Fibroblast of skin of right biceps (primary cell): Measurements from ENCODE around the gene DIP2B.
A peak's percentile ranks its signal among the peaks of the same experiment; 100 is the strongest.

Experiments
- DNase-seq: peaks from one replicate; pipeline ENCODE4 v3.0.0-alpha.2; 2013

The DIP2B gene

DNA sequence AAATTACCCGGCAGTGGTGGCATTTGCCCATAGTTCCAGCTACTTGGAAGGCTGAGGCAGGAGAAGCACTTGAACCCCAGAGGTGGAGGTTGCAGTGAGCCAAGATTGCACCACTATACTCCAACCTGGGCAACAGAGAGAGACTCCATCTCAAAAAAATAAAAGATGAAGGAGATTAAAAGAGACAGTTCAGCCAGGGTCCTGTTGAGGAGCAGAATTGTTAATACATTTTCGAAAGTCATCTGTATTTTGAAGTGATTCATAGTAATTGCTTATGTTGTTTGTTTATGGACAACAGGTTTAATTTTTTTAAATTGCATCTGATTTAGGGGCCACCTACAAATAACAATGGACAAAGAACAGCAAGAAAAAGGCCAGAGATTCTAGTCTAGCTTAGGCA lies 112.9 kb downstream of the DIP2B start:
- no peak for DNase-seq

DNA sequence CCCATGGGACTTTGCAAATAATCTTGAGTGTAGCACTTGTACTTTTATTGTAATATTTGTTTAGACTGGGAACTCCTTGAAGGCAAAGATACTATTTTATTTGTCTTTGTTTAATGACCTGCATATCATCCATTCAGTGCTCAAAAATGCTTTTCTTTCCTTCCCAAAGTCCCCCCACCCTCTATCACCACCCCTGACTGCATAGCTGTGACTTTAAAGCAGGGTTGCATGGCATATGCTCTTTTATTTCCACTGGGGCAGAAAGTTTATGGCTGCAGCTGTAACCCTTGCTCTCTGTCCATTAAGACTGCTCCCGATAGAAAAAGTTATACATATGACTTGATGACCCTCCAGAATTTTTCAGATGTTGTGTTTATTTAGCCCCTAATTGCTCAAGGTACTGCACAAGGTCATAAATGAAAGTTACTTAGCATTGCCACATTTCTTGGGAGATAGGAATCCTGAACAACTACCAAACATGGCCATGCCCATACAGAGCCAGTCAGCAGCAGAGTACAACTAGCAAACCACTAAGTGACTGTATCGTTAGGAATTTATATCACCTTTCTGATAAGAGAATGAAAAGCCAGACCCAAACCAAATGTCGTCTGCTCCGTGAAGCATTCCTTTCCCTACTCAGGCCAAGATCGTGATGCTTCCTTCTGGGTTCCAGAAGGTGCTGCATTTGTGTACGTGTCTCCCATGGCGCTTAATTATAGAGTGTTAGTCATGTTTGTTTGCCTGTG lies 114.3 kb downstream of the DIP2B start:
- peak; percentile 76 for DNase-seq

DNA sequence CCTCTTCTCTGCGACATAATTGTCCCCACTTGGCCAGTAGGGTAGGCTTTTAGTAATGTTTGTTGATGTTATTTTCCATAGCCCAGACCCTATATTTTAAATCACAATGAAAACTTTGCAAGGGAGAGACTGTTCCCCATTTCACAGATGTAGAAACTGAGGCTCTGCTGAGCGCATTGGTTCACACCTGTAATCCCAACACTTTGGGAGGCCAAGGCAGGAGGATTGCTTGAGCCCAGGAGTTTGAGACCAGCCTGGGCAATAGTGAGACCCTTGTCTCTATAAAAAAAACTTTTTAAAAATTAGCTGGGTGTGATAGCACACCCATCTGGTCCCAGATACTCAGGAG lies 114.8 kb downstream of the DIP2B start:
- DNase-seq = no peak

DNA sequence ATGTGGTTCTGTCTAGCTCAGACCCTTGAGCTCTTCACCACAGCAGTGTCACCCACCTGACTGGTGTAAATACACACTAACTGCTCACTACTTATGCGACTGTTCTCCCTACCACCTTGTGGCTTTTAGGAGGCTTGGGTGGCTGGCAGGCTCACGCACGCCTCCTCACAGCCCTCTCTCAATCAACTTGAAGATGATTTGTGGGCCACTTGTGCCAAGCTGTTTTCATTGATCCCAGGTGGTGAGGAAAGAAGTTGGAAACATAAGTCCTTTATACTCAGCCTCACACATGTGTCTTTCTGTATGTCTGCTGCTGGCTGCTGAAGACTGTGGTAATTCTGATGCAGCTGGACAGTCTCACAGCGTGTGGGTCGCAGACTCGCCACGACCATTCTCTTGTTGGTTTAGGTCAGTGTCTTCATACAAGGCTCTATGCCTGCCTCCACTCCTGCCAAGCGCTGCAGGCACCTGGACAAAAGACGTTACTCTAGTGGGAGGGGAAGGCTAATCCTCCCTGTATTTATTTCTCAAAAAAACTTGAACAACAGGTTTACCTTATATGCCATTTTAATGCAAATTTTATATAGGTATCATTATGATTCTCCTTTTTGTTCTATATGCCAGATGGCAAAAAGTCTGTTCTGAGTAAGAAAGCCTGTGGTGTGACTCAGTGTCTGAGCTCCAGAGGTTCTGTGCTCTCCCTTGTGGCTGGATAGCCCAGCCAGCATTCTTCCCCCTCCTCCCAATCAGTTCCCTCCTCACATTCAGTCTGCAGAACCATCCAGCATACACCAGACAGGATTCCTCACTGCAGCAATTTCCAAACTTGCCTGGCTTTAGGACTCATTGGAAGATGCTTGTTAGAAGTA lies 115.6 kb downstream of the DIP2B start:
- peak; percentile 91 for DNase-seq

DNA sequence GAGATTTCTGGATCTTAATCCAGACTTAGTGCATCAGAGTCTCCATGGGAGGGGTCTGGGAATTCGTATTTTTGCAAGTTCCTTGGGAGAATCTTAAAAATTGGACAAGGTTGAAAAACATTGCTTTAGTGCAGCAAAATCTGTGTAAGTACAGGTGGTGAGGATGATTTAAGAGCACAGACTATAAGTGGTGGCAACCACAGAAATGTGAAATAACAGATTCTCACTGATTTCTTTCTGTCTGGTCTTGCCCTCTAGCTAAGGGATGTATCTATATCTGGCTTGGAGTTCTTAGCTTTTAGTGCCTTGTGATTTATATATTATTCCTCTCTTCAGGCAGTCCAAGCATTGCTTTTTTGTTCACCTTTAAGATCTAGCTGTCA lies 116.2 kb downstream of the DIP2B start:
- DNase-seq = no peak

DNA sequence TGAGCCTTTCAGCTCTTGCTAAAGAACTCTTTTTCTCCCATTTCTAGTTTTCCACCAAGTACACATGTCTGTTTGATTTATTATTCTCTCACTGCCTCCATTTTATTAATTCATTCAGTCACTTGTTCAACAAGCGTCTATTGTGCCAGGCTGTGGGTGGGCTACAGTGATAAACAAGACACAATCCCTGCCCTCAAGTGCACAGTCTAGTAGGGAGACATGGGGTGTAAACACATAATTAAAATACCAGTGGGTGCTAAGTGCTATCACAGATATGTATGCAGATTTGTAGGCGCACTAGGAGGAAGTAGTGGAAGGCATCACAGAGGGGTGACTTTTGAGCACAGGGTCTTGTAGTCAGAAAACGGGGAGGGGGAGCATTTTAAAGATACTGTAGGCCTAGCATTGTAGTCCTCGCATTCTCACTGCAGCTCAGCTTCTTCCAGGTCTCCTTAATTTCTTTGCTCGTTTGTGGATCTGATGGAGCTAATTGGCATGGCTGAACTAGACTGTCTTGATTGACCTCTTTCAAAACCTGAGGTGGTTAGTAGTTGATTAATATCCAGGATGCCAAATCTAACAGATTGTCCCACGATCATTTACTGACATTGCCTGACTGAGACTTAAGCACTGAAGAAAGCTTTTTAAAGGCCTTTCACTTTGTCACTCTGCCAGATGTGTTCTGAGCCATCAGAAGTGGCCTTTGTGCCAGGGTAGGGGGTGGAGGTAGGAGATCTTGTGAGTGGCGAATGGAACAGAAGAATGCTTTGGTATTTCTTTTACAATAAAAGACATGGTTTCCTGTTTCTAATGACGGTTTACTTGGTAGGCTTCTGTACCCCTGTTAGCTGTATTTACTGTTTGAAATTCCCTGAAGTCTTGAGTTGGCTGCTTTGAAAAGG lies 116.9 kb downstream of the DIP2B start:
- DNase-seq = peak; percentile 19

DNA sequence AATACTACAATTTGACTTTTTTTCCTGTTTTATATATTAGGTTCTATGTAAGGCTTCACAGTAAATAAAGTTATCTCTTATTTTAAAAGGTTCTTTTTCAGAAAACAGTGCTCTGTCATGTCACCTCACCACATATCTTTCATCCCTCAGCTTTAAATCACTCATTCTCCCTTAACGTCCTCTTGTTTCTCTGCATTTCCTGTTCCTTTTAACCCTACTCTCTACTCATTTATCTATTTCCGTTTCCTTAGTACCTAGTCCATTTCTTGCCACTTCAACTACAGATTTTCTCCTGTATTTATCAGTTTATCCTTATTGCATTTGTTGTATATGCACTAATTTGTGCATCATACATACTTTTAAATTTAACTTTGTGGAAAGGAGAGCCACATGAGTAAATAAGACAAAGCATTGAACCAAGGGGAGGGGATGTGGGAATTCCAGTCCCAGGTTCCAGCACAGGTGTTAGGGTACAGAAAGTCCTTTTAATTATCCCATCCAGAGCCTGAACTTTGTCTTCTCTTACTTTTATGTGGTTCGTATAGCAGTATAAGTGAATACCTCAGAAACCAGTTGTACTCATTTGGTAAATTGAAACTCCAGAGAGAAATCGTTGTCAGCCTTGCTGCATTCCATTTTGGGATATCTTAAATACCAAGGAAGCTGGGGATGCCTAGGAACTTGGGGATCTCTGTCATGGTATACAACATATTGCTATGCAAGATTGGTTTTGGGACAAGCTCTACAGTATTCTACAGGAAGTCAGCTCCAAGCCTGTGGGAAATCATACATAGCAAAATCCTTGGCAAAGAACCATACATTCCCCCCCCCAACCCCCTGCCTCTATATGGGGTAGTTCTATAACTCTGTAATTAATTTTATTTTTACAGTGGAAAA lies 120.5 kb downstream of the DIP2B start:
- DNase-seq = peak; percentile 75

DNA sequence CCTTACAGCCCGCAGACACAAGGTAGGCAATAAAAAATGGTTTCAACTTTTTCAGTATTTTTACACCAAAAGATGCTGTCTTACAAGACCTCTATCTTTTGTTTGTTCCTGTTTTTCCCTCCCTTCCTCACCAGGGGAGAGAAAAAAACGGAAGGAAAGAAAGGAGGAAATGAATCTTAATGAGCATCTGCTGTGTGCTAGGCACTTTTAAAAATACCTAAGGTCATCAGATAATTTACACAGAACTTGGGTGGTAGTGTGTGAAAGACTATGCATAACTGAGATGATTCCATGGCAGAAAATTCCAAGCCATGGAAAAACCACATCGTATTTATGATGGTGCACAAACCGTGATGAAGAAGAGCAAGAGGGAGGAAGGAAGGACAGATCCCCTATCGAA lies 121.2 kb downstream of the DIP2B start:
- DNase-seq = peak; percentile 28

DNA sequence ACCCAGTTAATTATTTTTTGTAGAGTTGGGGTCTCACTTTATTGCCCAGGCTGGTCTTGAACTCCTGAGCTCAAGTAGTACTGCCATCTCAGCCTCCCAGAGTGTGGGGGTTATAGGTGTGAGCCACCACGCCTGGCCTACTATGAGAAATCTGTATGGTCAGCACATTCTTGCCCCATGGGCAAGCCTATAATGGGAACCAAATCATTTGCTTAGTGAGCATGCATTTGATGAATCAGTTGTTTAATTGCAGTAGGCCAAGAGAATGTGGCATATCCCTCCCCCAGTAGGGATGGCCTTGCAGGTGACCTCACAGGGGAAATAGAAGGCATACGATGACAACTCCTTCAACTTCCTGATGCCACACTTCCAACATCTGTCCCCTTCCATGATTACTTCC lies 122.7 kb downstream of the DIP2B start:
- DNase-seq = no peak

DNA sequence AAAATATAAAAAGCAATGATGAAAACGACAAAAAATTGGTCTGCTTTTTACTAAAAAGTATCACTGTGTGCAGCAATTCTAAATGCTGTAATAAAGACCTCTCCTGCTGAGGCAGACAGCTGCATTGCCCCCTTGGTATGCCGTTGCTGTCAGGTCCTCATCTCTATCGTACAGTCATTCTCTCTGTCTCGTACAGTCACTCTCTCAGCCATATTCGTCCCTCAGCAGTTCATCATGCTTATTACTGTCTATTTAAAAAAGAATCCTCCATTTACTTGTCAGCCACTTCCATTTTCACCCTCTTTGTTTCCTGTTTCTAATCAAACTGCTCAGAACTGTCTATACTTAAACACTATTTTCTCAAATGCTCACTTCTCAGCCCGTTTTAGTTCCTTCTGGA lies 123.6 kb downstream of the DIP2B start:
- DNase-seq = no peak

DNA sequence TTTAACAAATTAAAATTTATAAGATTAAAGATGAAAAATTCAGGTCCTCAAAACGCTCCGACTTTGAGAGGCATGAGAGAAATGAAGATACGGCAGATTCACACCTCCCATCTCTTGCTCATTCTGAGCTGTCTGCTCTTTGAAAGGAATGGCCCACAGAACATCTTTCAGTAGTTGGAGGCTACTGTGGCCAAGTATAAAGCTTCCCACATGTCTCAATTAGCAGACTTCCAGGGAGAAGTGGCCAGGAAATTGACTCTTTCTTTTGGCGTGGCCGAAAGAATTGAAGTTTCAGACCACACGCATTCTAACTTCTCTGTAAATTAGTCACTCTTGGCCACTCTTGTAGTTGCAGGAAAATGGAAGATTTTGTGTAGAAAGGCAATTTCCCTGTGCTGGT lies 129.2 kb downstream of the DIP2B start:
- peak; percentile 69 for DNase-seq

DNA sequence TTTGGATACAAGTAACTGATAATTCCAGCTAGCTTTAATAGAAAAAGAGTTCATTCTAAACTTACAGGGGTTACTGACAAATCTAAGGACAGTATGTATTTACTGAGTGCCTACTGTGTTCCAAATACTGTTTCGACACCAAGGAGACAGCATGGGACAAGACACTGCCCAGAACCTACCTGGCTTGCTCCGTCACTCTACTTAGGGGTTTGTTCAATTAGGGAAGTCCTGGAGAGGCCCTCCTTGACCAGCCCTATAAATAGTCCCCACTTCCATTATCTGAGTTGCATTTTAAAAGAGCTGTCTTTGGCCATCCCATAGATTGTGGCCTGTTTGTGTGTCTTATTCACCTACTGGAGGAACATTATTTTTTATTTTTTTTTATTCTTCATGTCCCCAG lies 129.6 kb downstream of the DIP2B start:
- DNase-seq = no peak

DNA sequence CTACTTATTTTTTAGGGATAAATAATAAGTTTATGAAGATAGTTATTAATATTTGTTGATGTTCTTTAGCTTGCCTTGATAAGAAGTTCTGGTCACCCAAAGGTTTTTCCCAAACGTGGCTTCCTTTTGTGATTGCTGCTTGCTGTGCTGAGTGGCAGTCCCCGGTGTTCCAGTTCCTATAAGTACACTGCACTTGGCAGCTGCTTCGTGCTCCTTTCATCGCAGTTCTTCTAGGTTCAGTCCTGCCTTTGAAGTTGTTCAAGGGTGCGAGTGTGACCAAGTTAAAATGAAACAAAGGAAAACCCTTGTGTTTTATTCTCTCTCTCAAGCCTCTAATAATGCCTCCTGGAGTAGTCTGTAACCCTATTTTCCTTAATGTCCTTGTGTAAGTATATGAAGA lies 130.6 kb downstream of the DIP2B start:
- DNase-seq = no peak

DNA sequence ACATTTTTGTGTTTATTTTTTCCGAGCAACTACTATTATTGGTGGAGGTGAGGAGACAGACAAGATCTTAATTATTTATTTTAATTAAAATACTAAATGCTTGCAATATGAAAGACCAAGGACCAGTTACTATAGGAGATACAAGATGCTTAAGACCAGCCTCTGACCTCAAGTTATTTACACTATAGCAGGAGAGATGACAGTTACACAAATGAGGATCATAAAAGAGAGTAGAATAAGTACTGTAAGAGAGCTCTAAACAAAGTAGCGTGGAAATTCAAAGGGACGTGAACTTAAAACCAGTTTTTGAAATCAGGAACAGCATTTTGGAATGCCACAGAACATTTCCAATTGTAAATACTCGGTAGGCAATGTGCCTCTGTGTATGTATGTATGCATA lies 131.1 kb downstream of the DIP2B start:
- DNase-seq = no peak

DNA sequence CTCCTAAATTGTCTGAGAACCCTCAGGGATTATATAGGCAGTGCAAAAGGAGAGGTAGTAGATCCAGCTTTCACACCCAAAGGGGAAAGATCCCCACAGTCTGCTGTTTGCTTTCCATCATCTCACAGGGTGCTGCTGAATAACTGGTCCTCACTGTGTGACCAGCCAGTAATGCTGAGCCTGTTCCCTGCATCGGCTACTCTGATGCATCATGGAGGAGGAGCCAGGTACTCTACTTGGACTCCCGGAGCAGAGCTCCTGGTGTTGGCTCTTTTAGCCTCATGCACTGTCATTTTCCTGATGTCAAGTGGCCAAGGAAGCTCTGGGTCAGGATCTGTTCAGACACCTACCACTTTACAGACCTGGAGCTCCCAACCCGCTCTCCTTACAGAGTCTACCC lies 131.7 kb downstream of the DIP2B start:
- no peak for DNase-seq

DNA sequence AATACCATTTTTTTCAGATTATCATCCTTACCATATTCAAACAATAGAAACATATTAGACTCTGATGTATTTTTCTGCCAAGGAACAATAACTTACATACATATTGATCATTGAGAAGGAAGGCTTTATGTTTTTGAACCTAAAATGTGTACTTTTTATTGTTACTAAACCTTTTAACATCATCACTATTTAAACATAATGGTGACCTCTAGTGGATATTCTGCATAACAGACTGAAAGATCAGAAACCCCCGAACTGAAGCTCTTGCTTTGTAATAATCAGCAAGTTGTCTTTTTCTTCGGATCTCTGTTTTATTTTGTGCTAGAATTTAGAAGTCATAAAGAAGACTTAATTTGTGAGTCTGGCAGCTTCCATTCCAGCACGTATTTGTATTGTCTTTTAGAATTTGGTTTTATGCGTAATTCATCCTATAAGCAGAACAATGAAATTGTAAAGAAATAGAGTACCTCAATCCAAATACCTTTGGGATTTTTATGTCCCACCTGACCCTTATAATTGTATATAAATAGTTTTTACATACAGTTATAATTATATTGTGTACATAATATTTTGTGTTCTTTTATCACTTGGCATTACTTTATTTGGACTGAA lies 133.2 kb downstream of the DIP2B start:
- peak; percentile 47 for DNase-seq

DNA sequence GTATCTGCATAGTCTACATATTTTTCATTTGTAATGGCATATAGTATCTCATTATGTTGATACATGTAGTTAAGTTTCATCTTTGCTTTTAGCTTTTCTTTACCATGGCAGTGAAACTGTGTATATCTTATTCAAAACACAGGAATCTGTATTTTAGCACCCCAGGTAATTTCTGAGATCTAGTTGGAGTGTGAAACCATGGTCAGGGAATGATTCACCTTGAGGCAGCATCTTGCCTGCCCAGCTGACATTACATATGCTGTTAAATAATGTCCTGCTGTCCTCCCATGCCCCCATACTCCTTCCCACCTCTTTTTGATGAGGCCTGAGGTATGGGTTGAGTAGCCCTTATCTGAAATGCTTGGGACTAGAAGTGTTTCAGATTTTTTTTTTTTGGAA lies 133.7 kb downstream of the DIP2B start:
- no peak for DNase-seq

DNA sequence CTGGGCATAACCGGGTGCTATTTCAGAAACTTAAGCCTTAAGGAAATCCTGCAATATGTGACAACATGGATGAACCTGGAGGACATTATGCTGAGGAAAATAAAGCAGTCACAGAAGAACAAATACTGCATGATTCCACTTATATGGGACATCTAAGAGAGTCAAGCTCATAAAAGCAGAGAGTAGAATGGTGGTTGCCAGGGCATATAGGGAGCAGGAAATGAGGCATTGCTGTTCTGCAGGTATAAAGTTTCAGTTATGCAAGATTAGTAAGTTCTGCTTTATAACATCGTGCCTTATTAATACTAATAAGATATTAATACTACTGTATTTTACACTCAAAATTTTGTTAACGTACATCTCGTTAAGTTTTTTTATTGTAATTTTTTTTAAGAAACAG lies 134.9 kb downstream of the DIP2B start:
- DNase-seq = no peak

DNA sequence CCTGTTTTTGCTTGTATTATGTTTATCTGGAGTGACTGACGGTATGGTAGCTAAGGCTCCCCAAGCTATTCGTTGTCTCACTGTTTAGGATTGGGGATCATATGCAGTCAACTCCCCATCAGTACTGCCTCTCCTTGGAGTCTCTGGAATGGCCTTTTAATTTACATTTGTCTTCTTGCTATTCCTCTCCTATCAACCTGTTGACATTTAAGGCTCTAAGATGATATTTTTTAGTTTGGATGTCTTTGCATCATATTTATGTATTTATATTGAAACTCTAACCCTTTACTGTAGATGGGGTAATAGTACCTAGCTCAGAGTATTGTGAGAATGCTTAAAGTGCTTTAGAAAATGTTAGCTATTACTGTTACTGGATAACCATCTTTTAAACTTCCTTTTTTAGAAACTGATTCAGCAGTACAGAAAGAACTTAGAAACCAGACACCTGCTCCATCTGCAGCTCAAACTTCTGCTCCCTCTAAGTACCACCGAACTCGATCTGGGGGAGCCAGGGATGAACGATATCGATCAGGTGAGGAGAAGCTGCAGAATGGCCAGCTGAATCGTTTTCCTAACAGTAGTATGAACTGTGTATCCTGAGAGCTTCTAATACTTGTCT lies 135.6 kb downstream of the DIP2B start:
- DNase-seq = no peak

DNA sequence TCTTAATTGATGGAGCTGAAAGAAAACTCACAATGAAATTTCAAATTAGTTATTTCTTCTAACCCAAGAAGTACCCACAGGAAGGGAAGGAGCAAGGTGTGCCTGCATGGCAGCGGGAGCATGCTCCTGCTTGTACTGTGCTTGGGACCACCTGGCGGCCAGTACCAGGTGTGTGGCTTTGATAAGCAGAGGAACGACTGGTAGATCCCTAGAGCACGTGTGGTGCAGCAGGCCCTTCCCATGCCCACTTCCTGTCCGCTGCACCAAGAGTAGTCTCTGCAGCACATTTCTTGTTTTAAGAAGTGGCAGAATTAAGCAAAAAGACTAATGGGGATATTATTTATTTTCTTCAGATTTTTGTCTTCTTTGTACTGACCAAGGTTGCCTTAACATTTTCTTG lies 136.8 kb downstream of the DIP2B start:
- DNase-seq = no peak

DNA sequence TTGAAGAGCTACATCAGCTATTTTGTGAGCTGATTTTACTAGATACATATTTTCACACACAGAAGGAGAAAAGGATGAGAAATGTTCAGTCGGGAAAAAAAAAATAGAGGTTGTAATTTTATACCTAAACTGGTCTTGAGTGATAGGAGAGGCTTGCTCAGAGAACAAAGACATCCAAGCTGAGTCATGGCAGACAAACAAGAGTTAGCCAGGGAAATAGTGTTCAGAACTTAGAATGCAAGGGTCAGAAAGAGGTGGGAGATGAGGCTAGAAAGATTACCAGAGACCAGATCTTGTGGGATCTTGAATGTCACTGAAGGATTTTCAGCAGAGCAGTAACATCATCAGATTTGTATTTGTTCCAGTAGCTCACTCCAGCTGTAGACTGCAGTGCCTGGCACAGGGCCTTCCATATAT lies 137.3 kb downstream of the DIP2B start:
- peak; percentile 54 for DNase-seq
